HG03139 (cell line): ENCODE measurements around the gene SPSB1.
"Not testable (repeated sequence)": the region's sequence is repeated elsewhere in the genome, so short reads cannot be mapped to it uniquely, and the experiment has no call there.

ENCODE experiments used
- ATAC-seq: cut with Tn5 transposase; IDR thresholded peaks from one replicate; pipeline ENCODE4 v1.9.1; 2021; ENCODE audit not compliant: unreplicated experiment

The SPSB1 gene

GRCh38 chr1:9299571-9300541 lies 7.2 kb downstream of the SPSB1 start:
- not testable (repeated sequence) for ATAC-seq

- no peak for ATAC-seq
These were observed 7.9 kb downstream of the SPSB1 start for GRCh38 chr1:9300573-9300972.

GRCh38 chr1:9302745-9303524 lies 10.2 kb downstream of the SPSB1 start:
- no peak for ATAC-seq

- ATAC-seq, result no peak
These were observed 11.2 kb downstream of the SPSB1 start for GRCh38 chr1:9303916-9304315.

- ATAC-seq, result no peak
These were observed 12.5 kb downstream of the SPSB1 start for GRCh38 chr1:9305216-9305615.

GRCh38 chr1:9306006-9306405 lies 13.3 kb downstream of the SPSB1 start:
- ATAC-seq, result no peak

- no peak for ATAC-seq
These were observed 14.6 kb downstream of the SPSB1 start for GRCh38 chr1:9307303-9307702.

GRCh38 chr1:9308236-9308785 lies 15.6 kb downstream of the SPSB1 start:
- no peak for ATAC-seq

GRCh38 chr1:9309080-9309479 lies 16.4 kb downstream of the SPSB1 start:
- no peak for ATAC-seq

- no peak for ATAC-seq
These were observed 17.3 kb downstream of the SPSB1 start for GRCh38 chr1:9309991-9310390.

GRCh38 chr1:9311029-9311428 lies 18.3 kb downstream of the SPSB1 start:
- no peak for ATAC-seq

- ATAC-seq, result no peak
These were observed 18.8 kb downstream of the SPSB1 start for GRCh38 chr1:9311479-9311878.

- no peak for ATAC-seq
These were observed 19.6 kb downstream of the SPSB1 start for GRCh38 chr1:9312168-9312720.

- no peak for ATAC-seq
These were observed 20.9 kb downstream of the SPSB1 start for GRCh38 chr1:9313576-9313975.

- no peak for ATAC-seq
These were observed 21.4 kb downstream of the SPSB1 start for GRCh38 chr1:9314111-9314510.

GRCh38 chr1:9314711-9315379 lies 22.2 kb downstream of the SPSB1 start:
- no peak for ATAC-seq

- no peak for ATAC-seq
These were observed 22.9 kb downstream of the SPSB1 start for GRCh38 chr1:9315411-9316079.

GRCh38 chr1:9316080-9316444 lies 23.4 kb downstream of the SPSB1 start:
- ATAC-seq, result no peak

GRCh38 chr1:9316512-9316911 lies 23.8 kb downstream of the SPSB1 start:
- ATAC-seq, result no peak

GRCh38 chr1:9317072-9317471 lies 24.4 kb downstream of the SPSB1 start:
- ATAC-seq, result no peak
